GM12872 (cell line): ENCODE results near the gene HOXD10.

ENCODE experiments used
- CTCF ChIP-seq: IDR thresholded peaks from 3 replicates; pipeline ENCODE4 v1.5.1; 2011; ENCODE audit warnings: low read depth, mild to moderate bottlenecking, low read length, moderate library complexity; ENCODE audit not compliant: insufficient read depth

HOXD10 gene

GRCh38 chr2:176126929-176127773 is 10.6 kb downstream of the HOXD10 start:
- peak; percentile 60 for TF ChIP-seq CTCF

GRCh38 chr2:176127774-176128072 is 11.1 kb downstream of the HOXD10 start:
- TF ChIP-seq CTCF: no peak

GRCh38 chr2:176128172-176128981 is 11.8 kb downstream of the HOXD10 start:
- no peak for TF ChIP-seq CTCF

GRCh38 chr2:176128982-176129796 is 12.6 kb downstream of the HOXD10 start, which contains the start of gene HOXD8:
Gene HOXD8 (plus strand): TSS chr2:176129705. CDS start chr2:176130367, 662 bp downstream.
- TF ChIP-seq CTCF: no peak

- no peak for TF ChIP-seq CTCF
These were observed 13.2 kb downstream of the HOXD10 start for GRCh38 chr2:176129813-176130146.

GRCh38 chr2:176130147-176130956 is 13.8 kb downstream of the HOXD10 start:
- TF ChIP-seq CTCF: no peak
